Measurements from ENCODE around the gene HAUS1. TPM values are rescaled to one million over a fixed set of nuclear protein-coding genes. Genes with fewer than 3 reads are reported as not detected.

HAUS1 gene
- total and polyA plus RNA-seq, 8 donors, result 19.0 to 56.8 (median 42.7) TPM

GRCh38 chr18:46166261-46166970 lies 62.2 kb downstream of the HAUS1 start:
- intact Hi-C loops (cut with DNase I), result no loop called here

DNA sequence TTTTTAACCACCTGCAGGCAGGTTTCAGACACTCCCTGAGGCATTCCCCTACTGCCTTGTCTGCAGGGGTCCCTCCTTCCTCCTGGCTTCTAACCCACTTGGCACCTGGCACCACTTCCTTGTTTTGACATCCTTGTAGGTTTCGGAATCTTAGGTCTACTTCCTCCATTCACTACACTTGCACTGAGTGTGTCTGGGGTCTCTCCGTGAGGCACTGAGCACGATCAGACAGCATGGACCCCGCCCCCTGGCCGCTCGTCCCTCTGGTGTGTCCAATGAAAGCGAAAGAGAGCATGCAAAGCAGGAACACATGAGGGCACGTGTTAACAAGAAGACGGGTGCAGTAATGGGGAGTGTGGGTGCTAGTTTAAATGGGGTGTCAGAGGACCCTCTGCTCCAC lies 63.8 kb downstream of the HAUS1 start:
- intact Hi-C loops (cut with DNase I), result no loop called here
- TF ChIP-seq CTCF (IDR thresholded peaks at IDR 0.05), result no peak
- Histone ChIP-seq H3K27ac (no peak overlapping the region), H3K4me1 (peaks cover 0 to 3% of the 10 kb centered on the region in 2 donors), H3K36me3 (no peaks in the 10 kb centered on the region), H3K9me3 (no peaks in the 10 kb centered on the region), H3K27me3 (no peaks in the 10 kb centered on the region), H3K4me3 (no peak overlapping the region)
- DNase-seq (no peak), ATAC-seq (peak; percentile 12)

More at GRCh38 chr18:46166261-46166970, 62.2 kb downstream of the HAUS1 start:
- no peak for TF ChIP-seq CTCF (IDR thresholded peaks at IDR 0.05)
- Histone ChIP-seq H3K36me3 (no peaks in the 10 kb centered on the region), H3K4me1 (no peaks in the 10 kb centered on the region), H3K27me3 (no peaks in the 10 kb centered on the region), H3K9me3 (no peaks in the 10 kb centered on the region), H3K4me3 (no peak overlapping the region), H3K27ac (no peak overlapping the region)
- ATAC-seq, result no peak
- DNase-seq, result no peak

DNA sequence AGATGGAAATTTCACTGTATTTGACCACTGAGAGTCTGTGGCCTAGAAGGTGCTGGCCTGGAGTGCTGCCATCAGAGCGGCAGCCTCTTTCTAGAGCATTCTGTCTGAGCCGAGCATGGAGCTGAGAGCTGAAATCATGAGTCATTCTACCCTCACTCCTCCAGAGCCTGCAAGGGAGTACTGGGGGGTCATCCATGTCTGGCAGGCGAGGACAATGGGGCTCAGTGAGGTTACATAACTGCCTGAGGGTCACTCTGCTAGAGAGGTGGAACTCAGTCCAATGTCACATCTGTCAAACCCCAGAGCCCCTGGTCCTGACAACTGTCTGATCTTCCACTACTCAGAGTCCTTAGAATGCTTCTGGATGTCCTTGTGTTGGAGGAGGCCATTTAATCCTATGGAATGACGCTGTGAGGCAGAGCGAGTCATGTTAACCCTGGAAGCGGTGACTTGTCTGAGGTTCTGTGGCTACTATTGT lies 65.3 kb downstream of the HAUS1 start:
- TF ChIP-seq CTCF (IDR thresholded peaks at IDR 0.05), result no peak
- intact Hi-C loops (cut with DNase I), result no loop called here

DNA sequence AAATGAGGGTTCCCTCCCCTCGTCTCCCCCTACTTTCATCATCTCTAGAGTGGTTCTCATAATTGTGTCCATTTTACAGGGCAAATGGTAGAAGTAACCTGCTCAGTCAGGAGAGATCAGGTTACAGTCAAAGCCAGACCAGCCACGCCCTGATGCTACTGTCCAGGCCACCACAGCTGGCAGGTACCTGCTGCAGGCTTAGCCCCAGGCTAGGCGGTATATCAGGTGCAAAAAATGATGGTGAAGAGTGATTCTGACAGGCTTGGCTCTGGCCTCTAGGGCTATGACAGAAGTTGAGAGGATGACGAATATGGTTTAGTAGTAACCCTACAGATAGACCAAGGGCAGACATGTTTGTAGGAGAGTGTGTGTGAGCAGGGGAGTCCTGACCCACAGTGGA lies 67.1 kb downstream of the HAUS1 start:
- ATAC-seq, result no peak
- Histone ChIP-seq H3K36me3 (no peaks in the 10 kb centered on the region), H3K4me1 (peaks cover 6 to 23% of the 10 kb centered on the region in 2 donors), H3K4me3 (no peak overlapping the region), H3K27me3 (no peaks in the 10 kb centered on the region), H3K27ac (no peak overlapping the region), H3K9me3 (no peaks in the 10 kb centered on the region)
- DNase-seq, result no peak
- intact Hi-C loops (cut with DNase I), result loop anchor here in 1 of 2 donors (10.0 kb wide), 1 partner anchor 483 kb away; the partner anchor contains the start of gene LOXHD1
- TF ChIP-seq CTCF (IDR thresholded peaks at IDR 0.05), result no peak

More for the DNA sequence above, 65.3 kb downstream of the HAUS1 start:
- peaks cover 0 to 6% of the 10 kb centered on the region in 2 donors for H3K4me1 ChIP-seq
- no peaks in the 10 kb centered on the region for H3K27me3 ChIP-seq
- no peak overlapping the region for H3K27ac ChIP-seq
- H3K9me3 ChIP-seq, result no peaks in the 10 kb centered on the region
- ATAC-seq, result no peak
- no peak overlapping the region for H3K4me3 ChIP-seq
- no peaks in the 10 kb centered on the region for H3K36me3 ChIP-seq
- DNase-seq, result peak in 1 of 4 donors; percentile 40
